HEK293T (cell line): ENCODE measurements around the gene OSBPL3.

Experiments used
- FOXM1 ChIP-seq: fragments of 450-650 bp; IDR thresholded peaks from 2 replicates; pipeline ENCODE4 v1.6.1; 2017; ENCODE audit warnings: mild to moderate bottlenecking, borderline replicate concordance
- HDGF ChIP-seq: fragments of 450-650 bp; IDR thresholded peaks from 2 replicates; pipeline ENCODE4 v1.6.1; 2017; ENCODE audit warnings: antibody characterized with exemption, borderline replicate concordance
- SP1 ChIP-seq: fragments of 450-650 bp; IDR thresholded peaks from 2 replicates; pipeline ENCODE4 v1.6.1; 2017
- ZNF384 ChIP-seq: fragments of 450-650 bp; IDR thresholded peaks from 2 replicates; pipeline ENCODE4 v1.6.1; 2016

DNA sequence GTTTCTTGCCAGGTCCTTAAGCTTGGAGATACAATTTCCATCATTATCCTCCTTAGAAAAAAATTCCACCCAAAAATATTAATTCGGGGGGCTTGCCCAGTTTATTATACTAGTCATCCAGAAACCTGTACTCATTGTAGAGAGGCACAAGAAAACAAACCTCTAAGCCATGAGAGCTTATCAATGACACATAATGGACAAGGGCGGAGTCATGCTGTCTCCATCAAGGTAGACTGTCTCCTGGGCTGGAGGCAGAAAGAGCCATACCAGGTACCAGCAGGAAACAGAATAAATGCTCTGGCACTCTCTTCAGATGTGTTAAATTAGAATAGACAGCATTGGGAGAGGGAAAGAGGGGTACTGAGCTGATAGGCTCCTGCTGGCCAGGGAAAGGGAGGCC, 153.0 kb downstream of the OSBPL3 start:
- TF ChIP-seq HDGF (no peak), ZNF384 (no peak), FOXM1 (no peak), SP1 (no peak)
